A673 (cell line): Measurements from ENCODE around the gene GLOD5. TPM values are rescaled to one million over a fixed set of nuclear protein-coding genes. Genes with fewer than 3 reads are reported as not detected.

Source experiments
- BruUV-seq: library from RNA; stranded (reverse); fragments of 400-500 nt; replicated peaks from 2 replicates; lab custom pipeline; 2021; lab: Mats Ljungman, UMichigan
- CTCF ChIA-PET: fragments of 300-600 bp; sonication (Branson Sonifier 250); formaldehyde crosslinking; loops from one replicate; lab custom pipeline; 2022; ENCODE audit warnings: antibody characterized with exemption; lab: Charles Lee
- POLR2A ChIA-PET: fragments of 300-600 bp; sonication (Branson Sonifier 250); formaldehyde crosslinking; loops from one replicate; lab custom pipeline; 2022; ENCODE audit warnings: antibody characterized with exemption; ENCODE audit not compliant: low non-redundant PET; lab: Charles Lee
- DNase-seq: peaks from one replicate; pipeline ENCODE4 v3.0.0-alpha.2; 2015; ENCODE audit warnings: low spot score
- H3K27ac ChIP-seq: fragments of 200-600 bp; sonication (generic); 2 replicates; pipeline ENCODE4 v1.5.1; 2016; ENCODE audit warnings: mixed run types, low read depth, mild to moderate bottlenecking, mixed read lengths, antibody characterized with exemption, low read length; ENCODE audit not compliant: poor library complexity, severe bottlenecking
- H3K27me3 ChIP-seq: fragments of 200-600 bp; sonication (generic); replicated peaks from 2 replicates; pipeline ENCODE4 v1.6.1; 2017; ENCODE audit warnings: mixed run types, low read depth, mild to moderate bottlenecking, mixed read lengths, antibody characterized with exemption, low read length; ENCODE audit not compliant: insufficient read depth, poor library complexity
- H3K36me3 ChIP-seq: fragments of 200-600 bp; sonication (generic); 2 replicates; pipeline ENCODE4 v1.6.1; 2016; ENCODE audit warnings: mixed run types, mild to moderate bottlenecking, mixed read lengths, antibody characterized with exemption, low read length; ENCODE audit not compliant: insufficient read depth, poor library complexity, severe bottlenecking
- H3K4me1 ChIP-seq: fragments of 200-600 bp; sonication (generic); 2 replicates; pipeline ENCODE4 v1.6.1; 2017; ENCODE audit warnings: mixed run types, mild to moderate bottlenecking, mixed read lengths, antibody characterized with exemption, low read length; ENCODE audit not compliant: insufficient read depth, poor library complexity, severe bottlenecking
- H3K4me3 ChIP-seq: fragments of 200-600 bp; sonication (generic); 2 replicates; pipeline ENCODE4 v1.5.1; 2016; ENCODE audit warnings: low read depth, mixed run types, mild to moderate bottlenecking, mixed read lengths, low read length; ENCODE audit not compliant: poor library complexity, severe bottlenecking
- H3K9me3 ChIP-seq: fragments of 200-600 bp; sonication (generic); 2 replicates; pipeline ENCODE4 v1.6.1; 2016; ENCODE audit warnings: mixed run types, low read depth, mild to moderate bottlenecking, mixed read lengths, antibody characterized with exemption, low read length; ENCODE audit not compliant: poor library complexity, severe bottlenecking
- EZH2 ChIP-seq: fragments of 200-600 bp; sonication (generic); IDR thresholded peaks from 2 replicates; pipeline ENCODE4 v1.6.1; 2017; ENCODE audit warnings: borderline replicate concordance, low read depth, mild to moderate bottlenecking, mixed read lengths, antibody characterized with exemption, low read length; ENCODE audit not compliant: poor library complexity, severe bottlenecking
- intact Hi-C: fragments of 100-400 bp; cut with micrococcal nuclease; formaldehyde crosslinking; loops from one replicate; pipeline ENCODE4 v1.10.0; 2022; ENCODE audit not compliant: unreplicated experiment
- total RNA-seq: library from RNA; stranded (reverse); gene quantifications from 2 replicates; pipeline ENCODE4 v1.2.3, GENCODE V29; 2021
- TF ChIP-seq, protein P1 (sequence below): fragments of 300-800, 200-600 bp; sonication (generic); conservative IDR thresholded peaks from 2 replicates; pipeline ENCODE4 v1.5.1; 2017; ENCODE audit warnings: low read depth, mild to moderate bottlenecking, antibody characterized with exemption, low read length, moderate library complexity, mixed read lengths

Gene GLOD5
- total RNA-seq, 1 experiment from 2014 or later: not detected

DNA sequence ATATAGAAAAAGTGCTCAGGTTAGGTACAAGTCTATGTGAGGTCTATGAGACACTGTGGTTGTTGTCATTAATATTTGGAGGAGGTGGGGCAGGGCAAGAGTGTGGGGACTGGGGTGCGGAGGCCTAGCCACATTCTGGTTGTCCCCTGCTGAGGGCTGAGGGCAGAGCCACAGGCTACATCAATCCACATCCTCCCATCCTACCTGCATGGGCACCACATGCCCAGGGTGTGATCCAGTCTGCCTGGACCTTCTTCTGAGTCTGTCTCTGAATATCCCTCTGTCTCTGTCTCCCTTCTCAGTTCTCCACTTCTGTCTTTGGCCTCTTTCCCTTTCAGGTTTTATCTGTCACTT is 23.6 kb downstream of the GLOD5 start:
- no TSS peak for BruUV-seq

DNA sequence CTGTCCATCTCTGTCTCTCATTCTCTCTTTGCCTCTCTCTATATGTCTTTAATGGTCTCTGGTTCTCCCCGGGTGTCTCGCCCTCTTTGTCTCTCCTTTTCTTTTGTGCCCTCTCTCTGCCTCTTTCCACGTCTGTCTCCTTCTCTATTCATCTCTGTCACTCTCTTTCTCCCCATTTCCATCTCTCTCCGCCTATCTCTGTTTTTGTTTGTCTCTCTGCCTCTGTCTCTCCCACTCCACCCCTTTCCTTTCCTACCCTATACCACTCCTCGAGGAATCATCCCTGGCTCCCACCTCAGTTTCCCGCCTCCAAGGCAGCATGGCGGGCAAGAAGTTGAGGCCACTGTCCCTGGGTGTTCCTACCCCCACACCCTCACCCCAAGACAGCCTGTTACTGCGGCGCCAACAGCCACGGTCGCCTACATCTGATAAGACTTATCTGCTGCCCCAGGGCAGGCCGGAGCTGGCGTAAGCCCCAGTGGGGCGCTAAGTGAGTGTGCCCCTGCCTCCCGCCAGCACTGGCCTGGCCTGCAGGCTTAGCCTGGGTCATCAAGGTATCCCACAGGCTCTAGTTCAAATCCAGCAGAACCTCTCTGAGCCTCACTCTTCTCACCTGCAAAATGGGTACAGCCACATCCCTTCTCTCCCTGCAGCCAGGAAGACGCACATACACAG is 24.1 kb downstream of the GLOD5 start:
- H3K27ac ChIP-seq: no peak overlapping the region
- intact Hi-C loops: no loop called here
- CTCF ChIA-PET: no interaction called here

More for the DNA sequence above, 23.6 kb downstream of the GLOD5 start:
- Histone ChIP-seq H3K27ac (no peak overlapping the region), H3K36me3 (no peaks in the 10 kb centered on the region), H3K4me1 (no peaks in the 10 kb centered on the region), H3K27me3 (no peaks in the 10 kb centered on the region), H3K4me3 (no peak overlapping the region), H3K9me3 (no peaks in the 10 kb centered on the region)
- ChIA-PET POLR2A (no interaction called here), CTCF (no interaction called here)
- no peak for DNase-seq
- TF ChIP-seq EZH2: no peak
- intact Hi-C loops: no loop called here

DNA sequence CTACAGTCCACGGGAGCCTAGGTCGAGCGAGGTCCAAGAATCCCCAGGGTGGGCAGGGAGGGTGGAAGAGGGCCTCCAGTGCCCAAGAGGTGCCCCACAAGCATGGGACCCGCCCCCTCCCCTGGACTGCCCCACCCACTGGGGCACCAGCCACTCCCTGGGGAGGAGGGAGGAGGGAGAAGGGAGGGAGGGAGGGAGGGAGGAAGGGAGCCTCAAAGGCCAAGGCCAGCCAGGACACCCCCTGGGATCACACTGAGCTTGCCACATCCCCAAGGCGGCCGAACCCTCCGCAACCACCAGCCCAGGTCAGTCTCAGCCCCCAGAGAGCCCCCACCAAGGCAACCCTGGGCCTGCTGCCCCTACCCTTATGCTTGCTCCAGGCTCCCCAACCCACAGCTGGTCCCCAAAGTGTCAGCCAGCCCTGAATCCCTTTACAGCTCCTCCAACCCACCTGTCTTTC is 24.8 kb downstream of the GLOD5 start, which contains the start of gene GATA1:
TSS of gene GATA1 (plus strand) at position 250 of the 460 bp plus-strand sequence. CDS start 4,520 bp downstream, outside the sequence.
- H3K4me1 ChIP-seq: no peaks in the 10 kb centered on the region
- POLR2A ChIA-PET: no interaction called here

More for the DNA sequence above, 24.1 kb downstream of the GLOD5 start:
- POLR2A ChIA-PET: no interaction called here
- DNase-seq: no peak
- Histone ChIP-seq H3K4me1 (no peaks in the 10 kb centered on the region), H3K27me3 (no peaks in the 10 kb centered on the region), H3K4me3 (no peak overlapping the region), H3K9me3 (no peaks in the 10 kb centered on the region), H3K36me3 (no peaks in the 10 kb centered on the region)
- BruUV-seq: no TSS peak
- TF ChIP-seq, protein P1, sequence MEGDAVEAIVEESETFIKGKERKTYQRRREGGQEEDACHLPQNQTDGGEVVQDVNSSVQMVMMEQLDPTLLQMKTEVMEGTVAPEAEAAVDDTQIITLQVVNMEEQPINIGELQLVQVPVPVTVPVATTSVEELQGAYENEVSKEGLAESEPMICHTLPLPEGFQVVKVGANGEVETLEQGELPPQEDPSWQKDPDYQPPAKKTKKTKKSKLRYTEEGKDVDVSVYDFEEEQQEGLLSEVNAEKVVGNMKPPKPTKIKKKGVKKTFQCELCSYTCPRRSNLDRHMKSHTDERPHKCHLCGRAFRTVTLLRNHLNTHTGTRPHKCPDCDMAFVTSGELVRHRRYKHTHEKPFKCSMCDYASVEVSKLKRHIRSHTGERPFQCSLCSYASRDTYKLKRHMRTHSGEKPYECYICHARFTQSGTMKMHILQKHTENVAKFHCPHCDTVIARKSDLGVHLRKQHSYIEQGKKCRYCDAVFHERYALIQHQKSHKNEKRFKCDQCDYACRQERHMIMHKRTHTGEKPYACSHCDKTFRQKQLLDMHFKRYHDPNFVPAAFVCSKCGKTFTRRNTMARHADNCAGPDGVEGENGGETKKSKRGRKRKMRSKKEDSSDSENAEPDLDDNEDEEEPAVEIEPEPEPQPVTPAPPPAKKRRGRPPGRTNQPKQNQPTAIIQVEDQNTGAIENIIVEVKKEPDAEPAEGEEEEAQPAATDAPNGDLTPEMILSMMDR: no peak
- no peak for TF ChIP-seq EZH2

More for the DNA sequence above, 24.8 kb downstream of the GLOD5 start, which contains the start of gene GATA1:
- no TSS peak for BruUV-seq
- Histone ChIP-seq H3K9me3 (no peaks in the 10 kb centered on the region), H3K4me3 (no peak within 1 kb of the TSS), H3K27ac (no peak within 1 kb of the TSS), H3K27me3 (no peaks in the 10 kb centered on the region), H3K36me3 (no peaks in the 10 kb centered on the region)
- CTCF ChIA-PET: interaction anchor here (0.5 kb wide), 1 partner anchor 1632 kb away, joined by 7 read pairs; no protein-coding TSS in a partner anchor
- TF ChIP-seq EZH2: no peak
- TF ChIP-seq, protein P1: no peak
- no peak for DNase-seq
- intact Hi-C loops: no loop called here
